GM19238 (cell line): ENCODE data around the gene ZSWIM5.
"Not testable (repeated sequence)": the region's sequence is repeated elsewhere in the genome, so short reads cannot be mapped to it uniquely, and the experiment has no call there.

ENCODE experiments used
- DNase-seq: peaks from one replicate; pipeline ENCODE4 v3.0.0; 2011; ENCODE audit warnings: low spot score; ENCODE audit not compliant: insufficient read length

The ZSWIM5 gene

GRCh38 chr1:45205011-45205909, 1.1 kb downstream of the ZSWIM5 start:
- DNase-seq: no peak

GRCh38 chr1:45200906-45201500, 5.4 kb downstream of the ZSWIM5 start:
- DNase-seq: no peak

GRCh38 chr1:45200435-45200834, 6.0 kb downstream of the ZSWIM5 start:
- DNase-seq: no peak

- no peak for DNase-seq
Measured at GRCh38 chr1:45198185-45198584, 8.2 kb downstream of the ZSWIM5 start.

- no peak for DNase-seq
Measured at GRCh38 chr1:45196863-45197262, 9.5 kb downstream of the ZSWIM5 start.

GRCh38 chr1:45191418-45191783, 15.0 kb downstream of the ZSWIM5 start:
- DNase-seq: no peak

GRCh38 chr1:45187725-45188124, 18.7 kb downstream of the ZSWIM5 start:
- no peak for DNase-seq

- DNase-seq: not testable (repeated sequence)
Measured at GRCh38 chr1:45179918-45180519, 26.4 kb downstream of the ZSWIM5 start.

- no peak for DNase-seq
Measured at GRCh38 chr1:45177452-45177851, 29.0 kb downstream of the ZSWIM5 start.

GRCh38 chr1:45172764-45173163, 33.6 kb downstream of the ZSWIM5 start:
- no peak for DNase-seq

- no peak for DNase-seq
Measured at GRCh38 chr1:45172005-45172404, 34.4 kb downstream of the ZSWIM5 start.

- no peak for DNase-seq
Measured at GRCh38 chr1:45171575-45171974, 34.8 kb downstream of the ZSWIM5 start.

GRCh38 chr1:45170151-45170742, 36.2 kb downstream of the ZSWIM5 start:
- DNase-seq: no peak

- DNase-seq: not testable (repeated sequence)
Measured at GRCh38 chr1:45167947-45168346, 38.5 kb downstream of the ZSWIM5 start.

- DNase-seq: not testable (repeated sequence)
Measured at GRCh38 chr1:45164307-45164706, 42.1 kb downstream of the ZSWIM5 start.

GRCh38 chr1:45163111-45163510, 43.3 kb downstream of the ZSWIM5 start:
- not testable (repeated sequence) for DNase-seq

GRCh38 chr1:45162041-45163035, 44.1 kb downstream of the ZSWIM5 start:
- not testable (repeated sequence) for DNase-seq

GRCh38 chr1:45155957-45156356, 50.4 kb downstream of the ZSWIM5 start:
- no peak for DNase-seq

- DNase-seq: no peak
Measured at GRCh38 chr1:45155423-45155822, 51.0 kb downstream of the ZSWIM5 start.

GRCh38 chr1:45152126-45152525, 54.3 kb downstream of the ZSWIM5 start:
- no peak for DNase-seq
